Progenitor cell of endocrine pancreas (in vitro differentiated cells): ENCODE data around the gene IL23R. TPM values are rescaled to one million over a fixed set of nuclear protein-coding genes. Genes with fewer than 3 reads are reported as not detected.
"Not testable (repeated sequence)": the region's sequence is repeated elsewhere in the genome, so short reads cannot be mapped to it uniquely, and the experiment has no call there.

Source experiments
- DNase-seq: peaks from one replicate; pipeline ENCODE4 v3.0.0; 2021; ENCODE audit warnings: low spot score; ENCODE audit not compliant: unreplicated experiment
- H3K27ac Mint-ChIP-seq: 2 replicates; pipeline ENCODE4 v1.8.0; 2021; ENCODE audit warnings: mild to moderate bottlenecking, moderate library complexity, mixed read lengths
- H3K27me3 Mint-ChIP-seq: 2 replicates; pipeline ENCODE4 v1.8.0; 2021; ENCODE audit warnings: mixed read lengths
- H3K36me3 Mint-ChIP-seq: 2 replicates; pipeline ENCODE4 v1.8.0; 2022; ENCODE audit warnings: mixed read lengths; ENCODE audit not compliant: insufficient read depth
- H3K4me1 Mint-ChIP-seq: 2 replicates; pipeline ENCODE4 v1.8.0; 2021; ENCODE audit warnings: low read depth, mixed read lengths
- H3K4me3 Mint-ChIP-seq: 2 replicates; pipeline ENCODE4 v1.8.0; 2021; ENCODE audit warnings: low read depth, mild to moderate bottlenecking, moderate library complexity, mixed read lengths
- H3K9me3 Mint-ChIP-seq: 2 replicates; pipeline ENCODE4 v1.8.0; 2021; ENCODE audit warnings: low read depth, mixed read lengths
- CTCF ChIP-seq: fragments of 200-600 bp; sonication (generic); IDR thresholded peaks from one replicate; pipeline ENCODE4 v1.5.0; 2021; ENCODE audit warnings: antibody characterized with exemption, mild to moderate bottlenecking; ENCODE audit not compliant: unreplicated experiment
- total RNA-seq: library from RNA; stranded (reverse); gene quantifications from 2 replicates; pipeline ENCODE4 v1.2.1, GENCODE V29; 2021

Gene IL23R
- total RNA-seq, 1 donor from 2014 or later = not detected

GRCh38 chr1:67204298-67204980 is 38.2 kb downstream of the IL23R start:
- H3K36me3 Mint-ChIP-seq = no peaks in the 10 kb centered on the region
- DNase-seq = no peak
- H3K9me3 Mint-ChIP-seq = no peaks in the 10 kb centered on the region
- H3K27ac Mint-ChIP-seq = no peak overlapping the region
- no peak for TF ChIP-seq CTCF
- no peaks in the 10 kb centered on the region for H3K27me3 Mint-ChIP-seq
- no peaks in the 10 kb centered on the region for H3K4me1 Mint-ChIP-seq
- no peak overlapping the region for H3K4me3 Mint-ChIP-seq

GRCh38 chr1:67207398-67207797 is 41.1 kb downstream of the IL23R start:
- not testable (repeated sequence) for H3K27ac Mint-ChIP-seq, H3K27me3 Mint-ChIP-seq, H3K4me1 Mint-ChIP-seq, DNase-seq, H3K9me3 Mint-ChIP-seq, H3K36me3 Mint-ChIP-seq, H3K4me3 Mint-ChIP-seq

- DNase-seq = no peak
- Mint-ChIP-seq H3K27ac (no peak overlapping the region), H3K4me1 (no peaks in the 10 kb centered on the region), H3K9me3 (no peaks in the 10 kb centered on the region), H3K4me3 (no peak overlapping the region), H3K36me3 (no peaks in the 10 kb centered on the region), H3K27me3 (no peaks in the 10 kb centered on the region)
- TF ChIP-seq CTCF = no peak
These were observed 42.0 kb downstream of the IL23R start for GRCh38 chr1:67208217-67208616.

GRCh38 chr1:67209521-67209920 is 43.3 kb downstream of the IL23R start:
- no peak overlapping the region for H3K4me3 Mint-ChIP-seq
- no peak for TF ChIP-seq CTCF
- no peaks in the 10 kb centered on the region for H3K4me1 Mint-ChIP-seq
- no peaks in the 10 kb centered on the region for H3K36me3 Mint-ChIP-seq
- no peak overlapping the region for H3K27ac Mint-ChIP-seq
- no peaks in the 10 kb centered on the region for H3K27me3 Mint-ChIP-seq
- DNase-seq = no peak
- H3K9me3 Mint-ChIP-seq = no peaks in the 10 kb centered on the region

- Mint-ChIP-seq H3K9me3 (no peaks in the 10 kb centered on the region), H3K4me1 (no peaks in the 10 kb centered on the region), H3K27ac (no peak overlapping the region), H3K27me3 (no peaks in the 10 kb centered on the region), H3K4me3 (no peak overlapping the region), H3K36me3 (no peaks in the 10 kb centered on the region)
- peak; percentile 79 for TF ChIP-seq CTCF
- peak; percentile 12 for DNase-seq
These were observed 45.6 kb downstream of the IL23R start for GRCh38 chr1:67211589-67212563.
